ENCODE measurements around the gene ZNF136.

DNA sequence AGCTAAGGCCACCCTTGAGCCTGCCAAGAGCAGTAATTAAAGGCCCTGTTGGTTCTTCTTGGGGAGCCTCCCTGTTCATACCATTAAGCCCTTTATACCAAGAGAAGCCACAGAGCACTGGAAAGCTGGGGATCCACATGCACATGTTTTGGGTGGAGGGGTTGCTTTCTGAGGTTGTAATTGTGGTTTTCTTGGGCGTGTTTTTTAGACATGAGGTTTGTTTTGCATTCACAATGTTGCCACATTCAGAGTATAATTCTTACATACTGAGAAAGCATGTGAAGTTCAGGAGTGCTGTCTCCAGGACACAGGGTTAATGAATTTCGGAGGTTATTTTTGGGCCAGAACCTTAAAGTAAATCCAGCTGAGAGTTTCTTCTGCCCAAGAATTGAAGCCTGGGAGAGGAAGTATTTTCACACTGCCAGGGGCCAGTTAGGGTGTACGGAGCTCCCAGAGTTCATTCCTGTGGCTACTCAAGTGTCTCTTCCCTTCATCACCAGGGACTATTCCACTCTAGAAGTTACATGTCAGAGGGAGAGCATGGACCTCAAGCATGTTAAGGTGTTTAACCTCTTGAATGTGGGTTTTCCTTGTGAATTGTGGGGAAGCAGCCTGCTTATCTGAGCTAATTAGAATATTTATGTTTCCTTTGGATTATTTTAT, 37.0 kb downstream of the ZNF136 start:
- TF ChIP-seq KLF1 (tag by site-specific recombination; IDR thresholded peaks at IDR 0.05) (no peak), ZNF121 (tag by site-specific recombination; IDR thresholded peaks at IDR 0.05) (no peak), HOXA7 (CRISPR knock-in tag; IDR thresholded peaks at IDR 0.05; ENCODE audit: borderline replicate concordance) (no peak), TCF7L2 (IDR thresholded peaks at IDR 0.05; ENCODE audit: borderline replicate concordance, low read depth, low read length) (no peak), YY2 (tag by site-specific recombination; IDR thresholded peaks at IDR 0.05) (no peak), ZNF24 (tag by site-specific recombination; IDR thresholded peaks at IDR 0.05) (no peak), ZNF335 (tag by site-specific recombination; conservative IDR thresholded peaks at IDR 0.05) (no peak), MYNN (tag by site-specific recombination; IDR thresholded peaks at IDR 0.05; ENCODE audit: borderline replicate concordance) (no peak), ZNF239 (tag by site-specific recombination; IDR thresholded peaks at IDR 0.05) (no peak), YY1 (tag by site-specific recombination; IDR thresholded peaks at IDR 0.05) (no peak), ZEB2 (tag by site-specific recombination; IDR thresholded peaks at IDR 0.05) (no peak)
- TF ChIP-seq, protein P1, sequence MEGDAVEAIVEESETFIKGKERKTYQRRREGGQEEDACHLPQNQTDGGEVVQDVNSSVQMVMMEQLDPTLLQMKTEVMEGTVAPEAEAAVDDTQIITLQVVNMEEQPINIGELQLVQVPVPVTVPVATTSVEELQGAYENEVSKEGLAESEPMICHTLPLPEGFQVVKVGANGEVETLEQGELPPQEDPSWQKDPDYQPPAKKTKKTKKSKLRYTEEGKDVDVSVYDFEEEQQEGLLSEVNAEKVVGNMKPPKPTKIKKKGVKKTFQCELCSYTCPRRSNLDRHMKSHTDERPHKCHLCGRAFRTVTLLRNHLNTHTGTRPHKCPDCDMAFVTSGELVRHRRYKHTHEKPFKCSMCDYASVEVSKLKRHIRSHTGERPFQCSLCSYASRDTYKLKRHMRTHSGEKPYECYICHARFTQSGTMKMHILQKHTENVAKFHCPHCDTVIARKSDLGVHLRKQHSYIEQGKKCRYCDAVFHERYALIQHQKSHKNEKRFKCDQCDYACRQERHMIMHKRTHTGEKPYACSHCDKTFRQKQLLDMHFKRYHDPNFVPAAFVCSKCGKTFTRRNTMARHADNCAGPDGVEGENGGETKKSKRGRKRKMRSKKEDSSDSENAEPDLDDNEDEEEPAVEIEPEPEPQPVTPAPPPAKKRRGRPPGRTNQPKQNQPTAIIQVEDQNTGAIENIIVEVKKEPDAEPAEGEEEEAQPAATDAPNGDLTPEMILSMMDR (tag by site-specific recombination; IDR thresholded peaks at IDR 0.05) = no peak
- TF ChIP-seq, protein P2, sequence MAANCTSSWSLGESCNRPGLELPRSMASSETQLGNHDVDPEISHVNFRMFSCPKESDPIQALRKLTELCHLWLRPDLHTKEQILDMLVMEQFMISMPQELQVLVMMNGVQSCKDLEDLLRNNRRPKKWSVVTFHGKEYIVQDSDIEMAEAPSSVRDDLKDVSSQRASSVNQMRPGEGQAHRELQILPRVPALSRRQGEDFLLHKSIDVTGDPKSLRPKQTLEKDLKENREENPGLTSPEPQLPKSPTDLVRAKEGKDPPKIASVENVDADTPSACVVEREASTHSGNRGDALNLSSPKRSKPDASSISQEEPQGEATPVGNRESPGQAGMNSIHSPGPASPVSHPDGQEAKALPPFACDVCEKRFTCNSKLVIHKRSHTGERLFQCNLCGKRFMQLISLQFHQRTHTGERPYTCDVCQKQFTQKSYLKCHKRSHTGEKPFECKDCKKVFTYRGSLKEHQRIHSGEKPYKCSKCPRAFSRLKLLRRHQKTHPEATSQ (tag by site-specific recombination; IDR thresholded peaks at IDR 0.05) = no peak
- TF ChIP-seq, protein P3, sequence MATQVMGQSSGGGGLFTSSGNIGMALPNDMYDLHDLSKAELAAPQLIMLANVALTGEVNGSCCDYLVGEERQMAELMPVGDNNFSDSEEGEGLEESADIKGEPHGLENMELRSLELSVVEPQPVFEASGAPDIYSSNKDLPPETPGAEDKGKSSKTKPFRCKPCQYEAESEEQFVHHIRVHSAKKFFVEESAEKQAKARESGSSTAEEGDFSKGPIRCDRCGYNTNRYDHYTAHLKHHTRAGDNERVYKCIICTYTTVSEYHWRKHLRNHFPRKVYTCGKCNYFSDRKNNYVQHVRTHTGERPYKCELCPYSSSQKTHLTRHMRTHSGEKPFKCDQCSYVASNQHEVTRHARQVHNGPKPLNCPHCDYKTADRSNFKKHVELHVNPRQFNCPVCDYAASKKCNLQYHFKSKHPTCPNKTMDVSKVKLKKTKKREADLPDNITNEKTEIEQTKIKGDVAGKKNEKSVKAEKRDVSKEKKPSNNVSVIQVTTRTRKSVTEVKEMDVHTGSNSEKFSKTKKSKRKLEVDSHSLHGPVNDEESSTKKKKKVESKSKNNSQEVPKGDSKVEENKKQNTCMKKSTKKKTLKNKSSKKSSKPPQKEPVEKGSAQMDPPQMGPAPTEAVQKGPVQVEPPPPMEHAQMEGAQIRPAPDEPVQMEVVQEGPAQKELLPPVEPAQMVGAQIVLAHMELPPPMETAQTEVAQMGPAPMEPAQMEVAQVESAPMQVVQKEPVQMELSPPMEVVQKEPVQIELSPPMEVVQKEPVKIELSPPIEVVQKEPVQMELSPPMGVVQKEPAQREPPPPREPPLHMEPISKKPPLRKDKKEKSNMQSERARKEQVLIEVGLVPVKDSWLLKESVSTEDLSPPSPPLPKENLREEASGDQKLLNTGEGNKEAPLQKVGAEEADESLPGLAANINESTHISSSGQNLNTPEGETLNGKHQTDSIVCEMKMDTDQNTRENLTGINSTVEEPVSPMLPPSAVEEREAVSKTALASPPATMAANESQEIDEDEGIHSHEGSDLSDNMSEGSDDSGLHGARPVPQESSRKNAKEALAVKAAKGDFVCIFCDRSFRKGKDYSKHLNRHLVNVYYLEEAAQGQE (tag by site-specific recombination; IDR thresholded peaks at IDR 0.05) = no peak

Measured in HEK293 (cell line).